GM12872 (cell line): ENCODE measurements around the gene SOCS1.

Experiments
- TF ChIP-seq, protein P1 (sequence below): IDR thresholded peaks from 3 replicates; pipeline ENCODE4 v1.5.1; 2011; ENCODE audit warnings: low read depth, mild to moderate bottlenecking, low read length, moderate library complexity; ENCODE audit not compliant: insufficient read depth

SOCS1 gene

DNA sequence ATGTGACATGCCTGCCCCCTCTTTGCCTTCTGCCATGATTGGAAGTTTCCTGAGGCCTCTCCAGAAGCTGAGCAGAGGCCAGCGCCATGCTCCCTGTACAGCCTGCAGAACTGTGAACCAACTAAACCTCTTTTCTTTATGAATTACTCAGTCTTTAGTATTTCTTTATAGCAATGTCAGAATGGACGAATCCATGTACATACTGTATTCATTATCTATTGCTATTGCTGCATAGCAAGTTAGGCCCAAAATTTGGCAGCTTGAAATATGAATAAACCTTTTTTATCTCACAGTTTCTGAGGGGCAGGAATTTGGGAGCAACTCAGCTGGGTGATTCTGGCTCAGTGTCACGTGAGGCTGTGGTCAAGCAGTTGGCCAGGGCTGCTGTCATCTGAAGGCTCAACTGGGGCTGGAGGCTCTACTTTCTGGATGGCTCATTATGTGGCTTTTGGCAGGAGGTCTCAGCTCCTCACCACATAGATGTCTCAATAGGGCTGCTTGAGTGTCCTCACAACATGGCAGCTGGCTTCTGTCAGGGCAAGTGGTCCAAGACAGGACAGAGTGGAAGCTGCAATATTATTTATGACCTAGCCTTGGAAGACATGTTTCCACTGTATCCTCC, 40.0 kb downstream of the SOCS1 start:
- TF ChIP-seq, protein P1, sequence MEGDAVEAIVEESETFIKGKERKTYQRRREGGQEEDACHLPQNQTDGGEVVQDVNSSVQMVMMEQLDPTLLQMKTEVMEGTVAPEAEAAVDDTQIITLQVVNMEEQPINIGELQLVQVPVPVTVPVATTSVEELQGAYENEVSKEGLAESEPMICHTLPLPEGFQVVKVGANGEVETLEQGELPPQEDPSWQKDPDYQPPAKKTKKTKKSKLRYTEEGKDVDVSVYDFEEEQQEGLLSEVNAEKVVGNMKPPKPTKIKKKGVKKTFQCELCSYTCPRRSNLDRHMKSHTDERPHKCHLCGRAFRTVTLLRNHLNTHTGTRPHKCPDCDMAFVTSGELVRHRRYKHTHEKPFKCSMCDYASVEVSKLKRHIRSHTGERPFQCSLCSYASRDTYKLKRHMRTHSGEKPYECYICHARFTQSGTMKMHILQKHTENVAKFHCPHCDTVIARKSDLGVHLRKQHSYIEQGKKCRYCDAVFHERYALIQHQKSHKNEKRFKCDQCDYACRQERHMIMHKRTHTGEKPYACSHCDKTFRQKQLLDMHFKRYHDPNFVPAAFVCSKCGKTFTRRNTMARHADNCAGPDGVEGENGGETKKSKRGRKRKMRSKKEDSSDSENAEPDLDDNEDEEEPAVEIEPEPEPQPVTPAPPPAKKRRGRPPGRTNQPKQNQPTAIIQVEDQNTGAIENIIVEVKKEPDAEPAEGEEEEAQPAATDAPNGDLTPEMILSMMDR: no peak

DNA sequence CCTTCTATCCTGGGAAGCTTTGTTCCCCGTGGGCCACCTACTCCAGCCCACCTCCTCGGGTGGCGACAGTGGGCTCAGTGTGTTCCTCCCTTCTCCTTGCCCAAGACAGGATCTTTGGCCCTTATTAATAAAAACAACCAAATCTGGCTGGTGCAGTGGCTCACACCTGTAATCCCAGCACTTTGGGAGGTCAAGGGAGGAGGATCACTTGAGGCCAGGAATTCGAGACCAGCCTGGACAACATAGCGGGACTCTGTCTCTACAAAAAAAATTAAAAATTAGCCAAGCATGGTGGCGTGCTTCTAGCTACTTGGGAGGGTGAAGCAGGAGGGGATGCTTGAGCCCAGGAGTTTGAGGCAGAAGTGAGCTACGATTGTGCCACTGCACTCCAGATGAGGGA, 42.2 kb downstream of the SOCS1 start:
- TF ChIP-seq, protein P1: no peak

DNA sequence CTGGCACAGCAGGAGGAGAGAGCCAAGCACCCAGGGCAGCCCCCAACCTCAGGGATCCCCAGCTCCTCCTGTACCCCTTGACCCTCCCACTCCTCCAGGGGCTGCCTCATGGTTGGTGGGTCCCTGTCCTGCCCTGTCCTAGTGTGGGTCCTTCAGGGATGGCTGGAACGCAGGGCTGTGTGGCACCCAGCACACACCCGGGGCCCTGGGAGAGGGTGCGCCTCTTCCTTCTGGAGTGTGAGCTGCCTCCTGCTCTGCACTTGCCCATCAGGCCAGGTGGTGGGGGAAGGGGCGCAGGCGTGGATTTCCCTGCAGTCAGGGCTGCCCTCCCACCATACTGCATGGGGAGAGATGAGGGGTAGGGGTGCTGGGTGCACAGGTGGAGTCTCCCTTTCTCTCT, 42.6 kb downstream of the SOCS1 start:
- TF ChIP-seq, protein P1: no peak

DNA sequence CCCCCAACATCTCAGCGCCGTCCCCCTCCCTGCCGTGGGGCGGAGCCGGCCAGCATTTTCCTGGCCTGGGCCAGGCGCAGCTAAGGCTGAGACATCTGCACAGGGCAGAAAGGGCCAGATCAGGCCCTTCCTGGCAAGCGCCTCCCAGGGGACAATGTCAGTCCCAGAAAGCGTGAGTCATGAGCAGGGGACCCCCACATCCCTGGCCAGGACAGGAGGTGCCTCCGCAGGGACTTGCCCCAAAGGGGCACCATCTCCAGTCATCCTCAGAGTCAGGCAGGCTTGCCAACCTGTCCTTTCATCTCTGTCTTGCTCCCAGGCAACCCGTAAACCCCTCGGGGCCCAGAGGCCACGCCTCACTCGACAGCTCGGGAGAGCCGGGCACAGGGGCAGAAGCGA, 43.2 kb downstream of the SOCS1 start:
- TF ChIP-seq, protein P1: no peak

- TF ChIP-seq, protein P1: no peak
Measured at GRCh38 chr16:11211977-11212797, 43.8 kb downstream of the SOCS1 start.

GRCh38 chr16:11211061-11211976, 44.7 kb downstream of the SOCS1 start:
- TF ChIP-seq, protein P1: no peak

GRCh38 chr16:11210260-11210659, 45.7 kb downstream of the SOCS1 start:
- TF ChIP-seq, protein P1: no peak
